HepG2 (cell line): ENCODE data around the gene TMEM184B. TPM values are rescaled to one million over a fixed set of nuclear protein-coding genes. Genes with fewer than 3 reads are reported as not detected.

Experiments
- ATAC-seq: fragments of 200-7000 bp; cut with Tn5 transposase; 3 replicates; pipeline ENCODE4 v1.9.1; 2020; ENCODE audit warnings: mild to moderate bottlenecking, moderate library complexity
- BruUV-seq: library from RNA; stranded (reverse); fragments of 400-500 nt; replicated peaks from 2 replicates; lab custom pipeline; 2021; lab: Mats Ljungman, UMichigan
- CTCF ChIA-PET: fragments of 300-600 bp; formaldehyde crosslinking; extraction: SDS; loops from one replicate; lab custom pipeline; 2021; ENCODE audit warnings: low total read pairs, inconsistent platforms, low intra/inter-chr PET ratio; lab: Yijun Ruan, JAX
- POLR2A ChIA-PET: fragments of 350-600 bp; sonication (Branson Sonifier 250); formaldehyde crosslinking; loops from one replicate; lab custom pipeline; 2020; ENCODE audit warnings: antibody characterized with exemption, inconsistent platforms; lab: Yijun Ruan, JAX
- DNase-seq: peaks from one replicate; pipeline ENCODE4 v3.0.0-alpha.2; 2015; ENCODE audit warnings: low spot score
- FAIRE-seq: peaks from 3 replicates; lab custom pipeline; 2011; peaks lifted over from hg19 to GRCh38; lab: Jason Lieb, UNC
- H2AFZ ChIP-seq: one replicate; pipeline ENCODE4 v1.6.1; 2011; ENCODE audit warnings: low read length, inconsistent platforms
- H3K27ac ChIP-seq: fragments of 300-600 bp; 3 replicates; pipeline ENCODE4 v1.8.0; 2011; ENCODE audit warnings: mixed run types, mild to moderate bottlenecking, mixed read lengths, low read length, inconsistent platforms; ENCODE audit not compliant: insufficient read depth; ENCODE audit errors: extremely low read length
- H3K27me3 ChIP-seq, 2 experiments: fragments of 200-600 bp in 1 of 2; 2 replicates in 1 of 2; 3 replicates in 1 of 2; pipeline versions ENCODE4 v1.6.0 to v1.8.0; 2011; ENCODE audit warnings: low read length in 2 of 2, mild to moderate bottlenecking in 2 of 2, moderate library complexity in 2 of 2, inconsistent platforms in 1 of 2; ENCODE audit not compliant: insufficient read depth in 2 of 2, control insufficient read depth in 1 of 2
- H3K36me3 ChIP-seq, 2 experiments: fragments of 200-600 bp in 1 of 2; replicated peaks in 1 of 2; 2 replicates in 1 of 2; 3 replicates in 1 of 2; pipeline versions ENCODE4 v1.5.1 to v1.8.0; 2011; ENCODE audit warnings: low read length in 2 of 2, inconsistent platforms in 1 of 2; ENCODE audit not compliant: insufficient read depth in 2 of 2, control insufficient read depth in 1 of 2
- H3K4me1 ChIP-seq: 2 replicates; pipeline ENCODE4 v1.5.1; 2012; ENCODE audit warnings: low read length, inconsistent platforms; ENCODE audit not compliant: insufficient read depth
- H3K4me2 ChIP-seq: 2 replicates; pipeline ENCODE4 v1.6.0; 2011; ENCODE audit warnings: low read depth, low read length, inconsistent platforms
- H3K4me3 ChIP-seq, 3 experiments: fragments of 200-600 bp in 1 of 3; sonication (generic), shearing (Covaris generic) in 1 of 3; replicated peaks in 1 of 3; 2 replicates each; pipeline ENCODE4 v1.5.1; 2011 to 2016; ENCODE audit warnings: low read length in 3 of 3, inconsistent platforms in 2 of 3, low read depth in 2 of 3, mild to moderate bottlenecking in 2 of 3, control low read depth in 1 of 3, mixed read lengths in 1 of 3; ENCODE audit not compliant: insufficient read depth in 1 of 3
- H3K79me2 ChIP-seq: one replicate; pipeline ENCODE4 v1.6.1; 2011; ENCODE audit warnings: low read length, inconsistent platforms; ENCODE audit not compliant: insufficient read depth
- H3K9ac ChIP-seq: 2 replicates; pipeline ENCODE4 v1.6.0; 2011; ENCODE audit warnings: mild to moderate bottlenecking, low read depth, low read length, inconsistent platforms; ENCODE audit not compliant: insufficient read depth
- H3K9me3 ChIP-seq: 2 replicates; pipeline ENCODE4 v1.5.1; 2012; ENCODE audit warnings: mild to moderate bottlenecking, low read length
- H4K20me1 ChIP-seq: 2 replicates; pipeline ENCODE4 v1.6.0; 2011; ENCODE audit warnings: inconsistent platforms, mild to moderate bottlenecking, low read length, moderate library complexity; ENCODE audit not compliant: insufficient read depth
- ARNT2 ChIP-seq: sonication (generic); formaldehyde crosslinking; IDR thresholded peaks from 2 replicates; pipeline ENCODE4 v1.8.0; 2022; ENCODE audit warnings: mild to moderate bottlenecking, low read depth, missing genetic modification reagents, moderate library complexity
- PCBP2 ChIP-seq: fragments of 200-400 bp; formaldehyde crosslinking; optimal IDR thresholded peaks from 2 replicates; pipeline ENCODE3; 2018; ENCODE audit warnings: low read length, low read depth; ENCODE audit not compliant: poor library complexity, severe bottlenecking
- SATB2 ChIP-seq: sonication (generic); formaldehyde crosslinking; IDR thresholded peaks from 2 replicates; pipeline ENCODE4 v1.5.0; 2020; ENCODE audit warnings: missing genetic modification reagents
- WGBS: methylation state at CpG from one replicate; pipeline ENCODE4 v1.1.6; 2017; ENCODE audit warnings: low lambda C conversion rate; 5-methylcytosine and 5-hydroxymethylcytosine counted together
- in situ Hi-C: cut with HindIII; loops from 2 replicates; pipeline ENCODE4 v1.10.0; 2017; ENCODE audit warnings: low pct_unique_long_range_greater_than_20kb; ENCODE audit not compliant: extremely low pct_ligation_motif_present
- intact Hi-C: fragments of 100-400 bp; cut with micrococcal nuclease; formaldehyde crosslinking; loops from one replicate; pipeline ENCODE4 v1.10.0; 2022; ENCODE audit not compliant: unreplicated experiment
- polyA plus RNA-seq, 8 experiments: library from polyadenylated mRNA; depleted of rRNA in 3 of 8; stranded (reverse) in 7 of 8; unstranded in 1 of 8; fragments of >200 nt; fragmentation: Illumina TruSeq in 4 of 8; extraction: Trizol in 4 of 8; gene quantifications; 2 replicates each; pipeline versions ENCODE4 v1.2.1 to v1.2.3, GENCODE V29; 2011 to 2016; ENCODE audit warnings: low read depth in 4 of 8, missing spikeins in 1 of 8, mixed read lengths in 1 of 8; ENCODE audit not compliant: insufficient read depth in 1 of 8
- total RNA-seq, 5 experiments: library from RNA; depleted of rRNA; stranded (reverse); fragments of >200 nt; fragmentation: Illumina TruSeq; extraction: Trizol; gene quantifications; 2 replicates each; pipeline ENCODE4 v1.2.3, GENCODE V29; 2016; ENCODE audit warnings: low read depth in 1 of 5

Gene TMEM184B
- total and polyA plus RNA-seq, 2 of the 13 experiments (the other 11 are each of a cell fraction or from before 2014, with no cell fraction given), result 15.9 to 16.0 TPM

GRCh38 chr22:38208551-38208968 is 64.2 kb downstream of the TMEM184B start:
- peaks cover 40% of the 10 kb centered on the region for H3K4me1 ChIP-seq
- TF ChIP-seq SATB2 (CRISPR knock-in tag) (no peak), PCBP2 (no peak)
- TF ChIP-seq, all 625 proteins: peak for 0
- no TSS peak for BruUV-seq
- no peak overlapping the region for H2AFZ ChIP-seq
- no peaks in the 10 kb centered on the region for H3K9me3 ChIP-seq
- ChIA-PET CTCF (no interaction called here), POLR2A (no interaction called here)
- in situ Hi-C loops (loop anchor here (10.0 kb wide), 1 partner anchor 94 kb away; the partner anchor contains the start of gene BAIAP2L2), intact Hi-C loops (no loop called here)
- H3K36me3 ChIP-seq, result peaks cover 13% of the 10 kb centered on the region in 2 experiments
- no peak overlapping the region for H3K4me3 ChIP-seq
- no peak overlapping the region for H3K27ac ChIP-seq
- DNase-seq (no peak), ATAC-seq (no peak), FAIRE-seq (no peak)
- WGBS, result 96% methylated on average over 5 of the region's 6 CpGs
- H3K27me3 ChIP-seq, result no peaks in the 10 kb centered on the region
- peaks cover 80% of the 10 kb centered on the region for H4K20me1 ChIP-seq
- peaks cover 71% of the 10 kb centered on the region for H3K79me2 ChIP-seq
- no peak overlapping the region for H3K9ac ChIP-seq
- H3K4me2 ChIP-seq, result no peak overlapping the region

- no peak overlapping the region for H3K9ac ChIP-seq
- H3K4me1 ChIP-seq, result peaks cover 36% of the 10 kb centered on the region
- no peak for TF ChIP-seq ARNT2 (CRISPR knock-in tag)
- ChIA-PET POLR2A (interaction anchor here (0.9 kb wide), 1 partner anchor 151 kb away, joined by 4 read pairs; no protein-coding TSS in a partner anchor), CTCF (no interaction called here)
- BruUV-seq, result no TSS peak
- H4K20me1 ChIP-seq, result peaks cover 80% of the 10 kb centered on the region
- H2AFZ ChIP-seq, result no peak overlapping the region
- in situ Hi-C loops, result loop anchor here (10.0 kb wide), 1 partner anchor 93 kb away; the partner anchor contains the start of gene BAIAP2L2
- no peaks in the 10 kb centered on the region for H3K27me3 ChIP-seq
- FAIRE-seq (no peak), ATAC-seq (no peak), DNase-seq (no peak)
- peaks cover 13% of the 10 kb centered on the region in 2 experiments for H3K36me3 ChIP-seq
- H3K4me3 ChIP-seq, result no peak overlapping the region
- H3K27ac ChIP-seq, result no peak overlapping the region
- H3K9me3 ChIP-seq, result no peaks in the 10 kb centered on the region
- 95% methylated on average over 7 of the region's 7 CpGs for WGBS
- H3K79me2 ChIP-seq, result peaks cover 77% of the 10 kb centered on the region
- H3K4me2 ChIP-seq, result no peak overlapping the region
- intact Hi-C loops, result no loop called here
Observed at GRCh38 chr22:38207898-38208432, 64.8 kb downstream of the TMEM184B start.
